GM19238 (cell line): ENCODE measurements around the gene SMS.
"Not testable (repeated sequence)": the region's sequence is repeated elsewhere in the genome, so short reads cannot be mapped to it uniquely, and the experiment has no call there.

Experiments used
- DNase-seq: peaks from one replicate; pipeline ENCODE4 v3.0.0; 2011; ENCODE audit warnings: low spot score; ENCODE audit not compliant: insufficient read length

SMS gene

DNA sequence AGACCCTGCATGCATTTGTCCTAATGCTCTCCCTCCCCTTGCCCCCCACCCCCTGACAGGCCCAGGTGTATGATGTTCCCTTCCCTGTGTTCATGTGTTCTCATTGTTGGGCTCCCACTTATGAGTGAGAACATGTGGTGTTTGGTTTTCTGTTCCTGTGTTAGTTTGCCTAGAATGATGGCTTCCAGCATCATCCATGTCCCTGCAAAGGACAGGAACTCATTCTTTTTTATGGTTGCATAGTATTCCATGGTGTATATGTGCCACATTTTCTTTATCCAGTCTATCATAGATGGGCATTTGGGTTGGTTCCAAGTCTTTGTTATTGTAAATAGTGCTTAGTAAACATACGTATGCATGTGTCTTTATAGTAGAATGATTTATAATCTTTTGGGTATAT lies 10.0 kb downstream of the SMS start:
- DNase-seq, result not testable (repeated sequence)

DNA sequence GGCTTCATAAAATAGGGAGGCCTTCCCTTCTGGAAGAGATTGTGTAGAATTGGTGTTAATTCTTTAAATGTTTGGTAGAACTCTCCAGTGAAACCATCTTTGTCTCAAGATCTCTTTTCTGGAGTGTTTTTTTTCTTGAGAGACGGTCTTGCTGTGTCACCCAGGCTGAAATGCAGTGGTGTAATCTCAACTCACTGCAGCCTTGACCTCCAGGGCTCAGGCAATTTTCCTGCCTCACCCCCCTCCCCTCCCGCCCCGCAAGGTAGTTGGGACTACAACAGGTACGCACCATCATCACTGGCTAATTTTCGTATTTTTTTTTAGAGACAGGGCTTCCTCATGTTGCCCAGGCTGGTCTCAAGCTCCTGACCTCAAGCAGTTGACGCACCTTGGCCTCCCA lies 12.1 kb downstream of the SMS start:
- no peak for DNase-seq

DNA sequence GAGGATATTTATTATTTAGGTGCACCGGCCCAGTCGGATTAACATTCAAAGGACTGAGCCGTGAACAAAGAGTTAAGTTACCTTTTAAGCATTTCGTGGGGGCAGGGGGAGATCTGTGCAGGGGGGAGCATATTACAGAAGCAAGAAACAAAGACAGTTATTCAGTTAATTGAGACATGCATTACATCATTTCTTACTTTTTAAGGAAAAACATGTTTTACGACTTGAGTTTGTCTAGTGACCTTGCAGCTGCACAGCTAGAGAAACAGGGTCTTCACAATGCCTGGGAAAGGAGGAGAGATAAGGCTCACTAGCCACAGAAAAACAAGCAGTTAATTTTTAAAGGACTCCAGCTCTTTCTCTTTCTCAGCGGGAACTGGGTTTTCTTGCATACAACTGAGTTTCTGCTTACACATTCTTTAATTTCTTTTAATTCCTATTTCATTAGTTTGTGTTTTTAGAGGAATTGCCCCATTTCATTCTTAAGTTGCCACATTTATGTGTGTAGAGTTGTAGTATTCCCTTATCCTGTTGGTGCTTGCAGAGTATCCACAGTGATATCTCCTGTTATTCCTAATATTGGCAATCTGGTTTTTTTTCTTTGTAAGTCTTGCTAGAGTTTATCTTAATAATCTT lies 12.8 kb downstream of the SMS start:
- not testable (repeated sequence) for DNase-seq

DNA sequence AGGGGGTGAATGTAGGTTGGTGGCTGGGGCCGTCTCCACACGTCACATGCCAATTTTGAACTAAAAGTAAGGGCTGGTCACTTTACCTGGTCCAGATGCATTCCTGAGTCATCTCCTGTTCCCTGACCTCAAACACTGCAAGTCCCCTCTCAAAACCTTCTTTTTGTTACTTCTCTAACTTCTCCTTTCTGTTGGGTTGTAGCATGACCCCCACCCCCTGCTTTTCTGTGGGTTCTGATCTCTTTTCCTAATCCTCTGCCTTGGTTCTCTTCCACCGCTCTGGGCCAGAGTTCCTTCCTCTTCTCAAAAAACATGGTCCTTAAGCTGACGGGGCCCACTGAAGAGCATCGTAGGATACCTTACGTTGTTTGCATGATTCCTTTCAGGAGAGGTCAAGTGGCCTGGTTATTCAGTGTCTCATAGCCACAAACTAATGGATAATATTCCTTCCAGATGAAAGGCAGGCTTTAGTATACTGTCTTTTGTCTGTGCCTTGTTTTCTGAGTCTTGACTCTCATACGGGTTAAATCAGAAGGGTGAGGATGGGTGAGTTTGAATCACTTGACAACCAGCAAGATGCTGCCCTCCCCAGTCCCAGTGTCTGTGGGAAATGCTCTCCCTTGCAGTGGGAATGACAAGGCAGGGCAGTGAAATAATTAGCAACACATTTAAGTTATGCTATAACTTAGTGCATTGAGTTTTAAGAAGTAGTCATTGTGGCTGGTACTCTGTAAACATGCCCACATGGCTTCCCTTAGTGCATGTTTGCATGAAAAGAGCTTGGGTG lies 15.1 kb downstream of the SMS start:
- no peak for DNase-seq

DNA sequence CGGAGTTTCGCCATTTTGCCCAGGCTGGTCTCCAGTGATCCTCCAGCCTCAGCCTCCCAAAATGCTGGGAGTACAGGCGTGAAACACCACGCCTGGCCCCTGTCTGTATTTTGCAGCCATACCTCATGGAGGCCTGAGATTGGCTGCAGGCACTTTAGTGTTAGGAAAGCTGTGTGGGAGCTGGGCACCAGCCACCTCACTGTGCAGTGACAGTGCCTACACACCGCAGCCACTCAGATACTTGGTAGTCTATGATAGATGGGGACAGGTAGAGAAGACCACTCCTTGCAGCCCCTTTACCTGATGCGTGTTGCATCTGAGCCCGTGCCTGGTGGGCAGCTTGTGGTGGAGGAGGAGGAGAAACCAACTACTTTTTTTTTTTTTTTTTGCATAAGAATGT lies 16.3 kb downstream of the SMS start:
- DNase-seq, result no peak

DNA sequence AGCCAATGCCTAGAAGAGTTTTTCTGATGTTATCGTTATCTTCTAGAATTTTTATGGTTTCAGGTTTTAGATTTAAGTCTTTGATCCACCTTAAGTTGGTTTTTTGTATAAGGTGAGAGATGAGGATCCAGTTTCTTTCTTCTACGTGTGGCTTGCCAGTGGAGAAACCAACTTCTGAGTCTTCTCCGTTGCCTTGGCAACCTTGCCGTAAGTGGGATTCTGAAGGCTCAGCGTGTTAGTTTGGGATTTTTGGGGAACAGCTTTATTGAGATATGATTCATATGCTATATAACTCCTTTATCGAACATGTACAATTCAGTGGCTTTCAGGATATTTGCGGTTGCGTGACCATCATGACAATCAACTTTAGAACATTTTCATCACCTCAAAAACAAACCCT lies 17.7 kb downstream of the SMS start:
- DNase-seq, result no peak

DNA sequence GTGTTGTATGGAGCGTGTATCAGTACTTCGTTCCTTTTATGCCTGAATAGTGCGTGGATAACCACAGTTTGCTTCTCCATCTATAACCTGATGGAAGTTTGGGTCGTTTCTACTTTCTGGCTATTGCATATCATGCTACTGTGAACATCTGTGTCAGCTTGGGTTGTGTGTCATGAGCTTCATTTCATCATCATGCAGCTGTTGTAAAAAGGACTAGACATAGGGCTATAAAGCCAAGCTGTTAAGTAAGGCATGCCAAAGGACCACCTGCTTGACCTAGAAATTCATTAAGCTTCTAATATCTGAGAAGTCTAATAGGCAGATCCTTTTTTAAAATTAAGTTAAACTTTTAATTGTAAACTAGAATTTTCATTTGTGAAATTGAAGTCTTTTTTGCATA lies 18.4 kb downstream of the SMS start:
- no peak for DNase-seq

DNA sequence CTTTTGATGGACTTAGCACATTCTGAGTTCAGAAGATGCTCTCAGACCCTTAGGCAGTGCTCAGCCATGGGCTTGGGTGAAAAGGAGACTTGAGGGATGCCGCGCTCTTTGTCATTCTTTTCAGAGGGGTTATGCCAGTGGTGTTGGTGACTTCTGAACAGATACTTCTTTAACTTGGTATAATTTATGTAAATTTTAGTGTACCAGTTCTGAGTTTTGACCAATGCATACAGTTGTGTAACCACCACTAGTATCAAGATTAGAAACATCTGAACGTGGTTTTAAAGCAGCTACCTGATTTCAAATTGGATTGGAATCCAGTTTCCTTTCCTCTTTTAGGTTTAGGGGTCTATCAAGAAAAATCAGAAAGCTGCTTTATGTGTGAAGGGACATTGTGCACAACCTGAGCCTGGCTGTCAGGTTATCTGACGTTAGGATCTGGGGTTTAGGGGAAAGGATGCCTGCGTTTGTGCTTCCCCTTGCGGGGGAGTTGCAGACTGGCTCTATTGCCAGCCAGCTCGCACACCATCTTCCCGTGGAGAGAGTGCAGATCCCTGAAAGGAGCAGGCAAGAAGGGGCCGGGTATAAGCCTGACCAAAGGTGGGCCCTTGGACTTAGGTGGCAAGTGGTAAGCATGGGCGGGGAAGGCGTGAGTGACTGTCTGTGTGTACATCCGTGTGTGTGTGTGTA lies 19.0 kb downstream of the SMS start:
- DNase-seq, result no peak

DNA sequence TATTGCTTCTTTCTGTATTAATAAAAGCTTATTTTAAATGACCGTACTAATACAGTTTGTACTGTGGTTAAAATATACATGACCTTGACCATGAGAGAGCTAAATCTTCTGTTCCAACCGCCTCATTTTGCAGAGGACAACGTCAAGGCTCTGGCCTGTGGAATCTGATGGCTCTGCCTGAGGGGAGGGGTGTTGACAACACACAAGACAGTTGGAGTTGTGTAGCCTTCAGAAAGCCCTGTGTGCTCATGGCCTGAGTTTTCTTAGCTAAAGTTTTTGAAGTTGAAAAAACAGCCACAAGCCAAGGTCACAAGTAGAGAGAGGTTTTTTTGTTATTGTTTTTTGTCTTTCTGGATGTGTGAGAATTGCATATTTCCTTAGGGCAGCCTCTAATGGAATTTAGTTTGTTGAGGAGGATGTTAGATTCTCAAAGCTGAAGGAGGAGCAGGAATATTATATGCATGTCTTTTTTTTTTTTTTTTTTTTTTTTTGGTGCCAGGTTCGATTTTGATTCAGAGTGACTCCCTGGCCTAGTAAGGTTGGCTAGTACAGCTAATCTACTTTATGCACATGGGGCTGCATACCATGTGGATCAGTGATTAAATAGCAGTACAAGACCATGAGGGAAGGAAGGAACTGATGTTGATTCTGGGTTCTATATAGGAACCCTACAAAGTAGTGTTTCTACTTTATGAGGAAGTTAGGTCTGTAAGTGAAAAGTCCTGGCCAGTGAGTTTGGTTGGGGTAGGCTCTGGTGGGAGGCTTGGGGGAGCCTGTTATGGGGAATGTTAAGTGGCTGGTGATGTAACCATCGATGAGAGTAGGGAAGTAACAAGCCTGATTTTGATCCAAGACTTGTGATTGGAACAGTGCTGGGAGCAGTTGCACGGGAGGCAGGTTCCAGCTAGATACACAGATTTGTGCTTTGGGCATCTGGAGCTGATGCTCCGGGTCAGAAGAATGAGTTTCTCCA lies 20.3 kb downstream of the SMS start:
- DNase-seq, result no peak

DNA sequence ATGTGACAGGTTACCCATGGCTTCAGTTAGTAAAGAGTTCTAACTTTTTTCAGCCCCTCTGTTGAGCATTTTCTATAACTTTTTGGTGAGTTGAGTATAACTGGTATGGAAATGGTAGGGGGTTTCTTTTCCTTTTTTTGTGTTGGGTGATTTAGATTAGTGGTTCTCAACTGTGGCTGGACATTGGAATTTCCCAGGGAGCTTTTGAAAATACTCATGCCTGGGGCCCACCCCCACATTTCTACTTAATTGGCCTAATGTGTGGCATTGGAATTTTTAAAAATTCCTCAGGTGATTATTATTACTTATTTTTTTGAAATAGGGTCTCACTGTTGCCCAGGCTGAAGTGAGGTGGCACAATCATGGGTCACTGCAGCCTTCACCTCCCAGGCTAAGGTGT lies 21.9 kb downstream of the SMS start:
- DNase-seq, result no peak

DNA sequence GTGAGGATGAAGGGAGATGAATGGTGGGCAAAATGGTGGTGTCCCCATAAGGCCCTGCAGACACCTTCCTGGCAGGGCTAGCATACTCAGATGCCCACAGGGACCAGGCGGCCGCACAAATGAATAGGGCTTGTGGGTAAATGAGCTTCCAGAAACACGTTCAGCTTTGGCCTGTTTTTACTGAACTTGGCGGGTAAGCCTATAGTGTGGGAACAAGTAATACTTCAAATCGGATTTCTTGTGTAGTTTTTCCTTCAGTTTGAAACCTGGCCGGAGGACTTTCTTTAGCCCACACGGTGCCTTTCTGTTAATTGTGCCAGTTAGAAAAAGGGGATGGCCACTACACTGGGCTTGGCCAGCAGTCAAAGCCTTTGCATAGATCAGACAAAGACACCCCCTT lies 22.8 kb downstream of the SMS start:
- no peak for DNase-seq

DNA sequence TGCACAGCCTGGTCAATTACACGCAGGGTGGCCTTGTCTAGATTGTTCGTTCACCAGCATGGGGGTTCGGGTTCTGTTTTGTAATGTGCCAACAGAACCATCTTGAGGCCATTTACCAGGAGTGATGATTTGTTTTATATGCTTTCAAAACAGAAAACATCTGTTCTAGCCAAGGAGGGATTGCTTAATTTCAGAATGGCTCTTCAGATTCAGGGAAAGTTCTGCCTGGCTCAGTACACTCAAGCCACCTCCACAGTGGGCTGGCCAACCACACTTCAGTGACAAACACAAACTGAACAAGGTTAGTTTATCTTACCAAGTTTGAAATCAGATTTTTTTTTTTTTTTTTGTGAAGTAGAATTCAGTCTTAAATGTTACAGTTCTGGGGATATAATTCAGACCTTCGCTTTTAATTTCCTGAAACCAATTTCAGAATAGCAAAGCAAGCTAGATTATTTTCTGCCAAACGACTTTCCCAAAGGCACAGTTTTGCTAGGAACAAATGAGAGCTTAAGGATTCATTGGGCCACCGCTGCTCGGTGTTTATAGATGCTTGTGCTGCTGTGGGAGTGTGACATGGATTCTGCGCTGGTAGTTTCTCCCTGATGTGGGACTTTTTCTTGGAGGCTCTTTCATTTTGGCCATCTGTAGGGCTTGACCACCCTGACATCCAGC lies 23.4 kb downstream of the SMS start:
- no peak for DNase-seq

DNA sequence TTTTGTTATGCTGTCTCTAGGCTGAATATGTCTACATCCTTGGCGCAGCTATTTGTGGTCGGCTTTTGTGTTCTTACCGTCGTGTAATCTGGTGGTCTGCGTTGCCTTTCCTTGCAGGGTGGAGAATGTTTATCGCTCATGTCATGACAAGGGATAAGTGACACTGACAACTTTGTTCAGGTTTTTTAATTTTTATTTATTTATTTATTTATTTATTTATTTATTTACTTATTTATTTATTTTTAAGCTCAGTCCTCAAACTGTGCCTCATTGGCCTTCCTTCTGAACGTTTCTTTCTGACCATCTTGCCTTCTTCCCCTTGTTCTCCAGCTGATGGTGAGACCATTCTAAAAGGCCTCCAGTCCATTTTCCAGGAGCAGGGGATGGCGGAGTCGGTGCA lies 26.4 kb downstream of the SMS start:
- no peak for DNase-seq

DNA sequence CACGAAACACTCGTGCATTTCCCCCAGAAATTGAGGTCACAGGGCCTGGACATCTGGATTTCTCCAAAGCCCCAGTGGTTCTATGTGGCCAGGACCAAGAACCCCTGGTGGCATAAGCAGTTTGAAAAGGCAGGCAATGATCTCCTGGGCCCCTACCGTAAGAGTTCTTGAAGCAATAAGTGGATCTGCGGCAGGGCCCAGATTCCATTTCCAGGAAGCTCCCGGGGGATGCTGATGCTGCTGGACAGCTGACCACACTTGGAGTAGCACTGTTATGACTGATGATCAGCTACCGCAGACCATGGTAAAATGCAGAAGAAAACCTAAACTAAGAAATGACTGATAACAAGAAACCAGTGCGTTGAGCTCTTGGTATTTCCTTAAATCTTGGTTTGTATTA lies 27.8 kb downstream of the SMS start:
- no peak for DNase-seq

DNA sequence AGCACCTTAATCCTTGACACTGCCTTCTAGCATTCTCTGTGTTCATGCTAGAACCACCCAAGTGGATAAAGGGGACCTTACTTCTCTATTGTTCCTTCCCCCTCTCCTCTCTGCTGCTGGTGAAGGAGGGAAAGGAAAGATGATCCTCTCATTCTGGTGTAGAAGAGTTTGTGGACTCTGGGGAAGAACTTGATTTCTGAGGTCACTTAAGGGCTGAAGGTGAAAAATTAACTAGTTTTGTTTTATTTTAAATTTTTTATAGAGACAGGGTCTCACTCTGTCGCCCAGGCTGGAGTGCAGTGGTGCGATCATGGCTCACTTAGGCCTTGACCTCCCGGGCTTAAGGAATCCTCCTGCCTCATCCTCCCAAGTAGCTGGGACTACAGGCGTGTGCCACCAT lies 29.8 kb downstream of the SMS start:
- DNase-seq, result no peak

DNA sequence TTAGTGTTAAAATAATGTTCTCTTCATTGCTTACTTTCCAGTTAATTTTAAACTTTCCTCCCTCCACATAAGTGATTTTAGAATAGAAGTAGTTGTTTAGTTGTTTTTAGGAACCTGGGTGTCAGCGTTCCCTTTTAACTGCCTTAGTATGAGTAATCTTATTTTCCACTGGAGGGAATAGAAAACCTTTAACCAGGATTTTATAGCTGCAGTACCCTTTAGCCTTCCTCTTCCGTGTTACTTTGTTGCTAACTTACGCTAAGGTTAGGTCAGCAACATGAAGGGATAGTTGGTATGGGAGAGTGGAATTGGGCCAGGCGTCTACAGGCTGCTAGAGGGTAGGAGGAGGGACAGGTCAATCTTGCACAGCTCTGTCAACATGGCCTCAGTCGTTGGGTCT lies 31.5 kb downstream of the SMS start:
- DNase-seq, result no peak

DNA sequence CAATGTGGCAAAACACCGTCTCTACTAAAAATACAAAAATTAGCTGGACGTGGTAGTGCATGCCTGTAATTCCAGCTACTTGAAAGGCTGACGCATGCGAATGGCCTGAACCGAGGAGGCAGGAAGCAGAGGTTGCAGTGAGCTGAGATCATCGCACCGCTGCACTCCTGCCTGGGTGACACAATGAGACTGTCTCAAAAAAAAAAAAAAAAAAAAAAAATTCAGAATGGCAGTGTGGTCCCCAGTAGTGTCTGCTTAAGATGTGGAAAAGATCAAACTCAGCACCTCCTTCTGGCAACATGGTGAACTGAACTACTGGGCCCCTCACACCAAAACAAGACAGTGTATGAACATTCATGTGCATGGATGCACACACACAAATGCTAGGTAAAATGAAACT lies 32.2 kb downstream of the SMS start:
- DNase-seq, result no peak

DNA sequence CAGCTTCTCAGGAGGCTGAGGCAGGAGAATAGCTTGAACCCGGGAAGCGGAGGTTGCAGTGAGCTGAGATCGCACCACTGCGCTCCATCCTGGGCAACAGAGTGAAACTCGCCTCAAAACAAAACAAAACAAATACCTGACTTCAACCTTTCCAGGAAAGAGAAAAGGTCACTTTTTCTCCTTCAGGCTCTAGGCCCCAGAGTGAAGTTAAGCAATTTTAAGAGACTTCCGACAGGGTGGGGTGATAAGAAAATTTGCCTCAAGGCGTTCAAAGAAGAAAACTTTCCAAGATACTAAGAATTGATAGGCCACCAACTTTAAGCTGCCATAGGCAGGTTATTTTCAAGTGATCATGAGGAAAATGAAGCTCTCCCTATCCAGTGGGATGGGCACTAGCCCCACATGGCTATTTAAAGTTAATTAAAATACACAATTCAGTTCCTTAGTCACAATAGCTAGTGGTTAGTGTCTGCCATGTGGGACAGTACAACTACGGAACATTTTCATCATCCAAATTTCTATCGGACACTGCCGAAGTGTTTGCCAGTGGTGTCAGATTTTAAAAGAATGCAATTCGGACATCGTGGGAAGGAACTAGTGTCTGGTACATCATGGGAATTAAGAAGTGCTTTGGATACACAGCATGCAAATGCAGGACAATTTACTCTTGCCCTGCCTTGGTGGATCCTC lies 33.0 kb downstream of the SMS start:
- no peak for DNase-seq

DNA sequence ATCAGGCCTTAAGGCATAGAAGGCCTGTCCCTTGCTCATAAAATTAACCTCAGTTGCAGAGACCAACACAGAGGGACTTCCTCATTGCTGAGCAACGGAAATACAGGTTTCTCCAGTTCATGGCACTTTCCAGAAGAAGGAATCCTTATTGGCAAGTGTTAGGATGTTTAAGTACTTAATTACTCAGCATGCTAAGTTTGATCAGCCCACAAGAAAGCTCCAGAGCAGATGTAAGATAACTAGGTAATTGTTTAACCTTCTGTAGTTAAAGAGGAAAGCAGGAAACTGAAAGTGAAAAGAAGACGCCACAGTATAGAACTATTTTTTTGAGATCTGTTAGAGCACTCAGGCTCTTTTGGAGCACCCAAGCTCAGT lies 33.5 kb downstream of the SMS start:
- no peak for DNase-seq

DNA sequence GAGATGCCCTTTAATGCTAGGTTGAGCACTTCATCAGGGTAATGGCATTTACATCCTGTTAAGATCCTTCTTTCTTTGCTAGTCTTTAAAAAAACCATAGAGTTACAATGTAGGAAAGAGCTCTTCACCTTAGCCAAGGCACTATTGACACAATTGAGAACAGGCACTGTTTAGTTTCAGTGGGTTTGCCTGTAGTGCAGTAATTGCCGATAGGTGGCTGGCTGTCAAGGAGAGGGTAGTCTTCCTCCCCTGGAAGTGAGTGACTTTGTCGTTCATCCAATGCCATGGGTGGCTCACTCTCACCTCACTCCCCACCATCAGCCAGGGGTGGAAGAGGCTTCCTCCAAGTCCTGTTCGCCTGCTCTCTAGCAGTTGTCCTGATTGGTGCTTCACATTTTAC lies 34.7 kb downstream of the SMS start:
- no peak for DNase-seq
